H1 (cell line): ENCODE results near the gene CABP1. TPM values are rescaled to one million over a fixed set of nuclear protein-coding genes. Genes with fewer than 3 reads are reported as not detected.

Source experiments
- CEBPB ChIP-seq: IDR thresholded peaks from 2 replicates; pipeline ENCODE4 v1.6.1; 2012; ENCODE audit warnings: low read depth, low read length
- CREB1 ChIP-seq: IDR thresholded peaks from 2 replicates; pipeline ENCODE4 v1.6.1; 2012; ENCODE audit warnings: inconsistent platforms
- CTCF ChIP-seq, 3 experiments: IDR thresholded peaks; 1 replicate in 2 of 3; 2 replicates in 1 of 3; pipeline versions ENCODE4 v1.5.1 to v1.6.1; 2011; ENCODE audit warnings: low read length in 3 of 3, mild to moderate bottlenecking in 3 of 3, inconsistent platforms in 2 of 3, low read depth in 1 of 3, moderate library complexity in 1 of 3; ENCODE audit not compliant: insufficient read depth in 1 of 3; ENCODE audit errors: control extremely low read depth in 1 of 3
- E2F6 ChIP-seq: IDR thresholded peaks from 2 replicates; pipeline ENCODE4 v1.6.1; 2012; ENCODE audit warnings: inconsistent platforms
- EZH2 ChIP-seq: fragments of 200-600 bp; sonication (generic); IDR thresholded peaks from 2 replicates; pipeline ENCODE4 v1.7.1; 2012; ENCODE audit warnings: low read depth, mild to moderate bottlenecking, moderate library complexity, low read length, inconsistent platforms; ENCODE audit not compliant: severe bottlenecking
- HDAC2 ChIP-seq, 2 experiments: fragments of 300-600 bp in 1 of 2; sonication (generic) in 1 of 2; IDR thresholded peaks; 2 replicates each; pipeline ENCODE4 v1.6.1; 2011 to 2012; ENCODE audit warnings: low read depth in 2 of 2, low read length in 2 of 2, mild to moderate bottlenecking in 2 of 2, moderate library complexity in 2 of 2, borderline replicate concordance in 1 of 2, inconsistent platforms in 1 of 2
- KDM4A ChIP-seq: IDR thresholded peaks from one replicate; pipeline ENCODE4 v1.7.1; 2012; ENCODE audit warnings: low read depth, mild to moderate bottlenecking, moderate library complexity, low read length, inconsistent platforms; ENCODE audit not compliant: severe bottlenecking
- MAX ChIP-seq: IDR thresholded peaks from 2 replicates; pipeline ENCODE4 v1.6.1; 2012; ENCODE audit warnings: inconsistent platforms
- NRF1 ChIP-seq: IDR thresholded peaks from 2 replicates; pipeline ENCODE4 v1.6.1; 2011; ENCODE audit warnings: mild to moderate bottlenecking, low read depth, low read length, improper control_type of control experiment
- RAD21 ChIP-seq, 2 experiments: IDR thresholded peaks in 1 of 2; conservative IDR thresholded peaks in 1 of 2; 2 replicates each; pipeline ENCODE4 v1.6.1; 2011; ENCODE audit warnings: low read depth in 2 of 2, low read length in 2 of 2, improper control_type of control experiment in 1 of 2, inconsistent platforms in 1 of 2, mild to moderate bottlenecking in 1 of 2, moderate library complexity in 1 of 2
- SAP30 ChIP-seq: fragments of 300-600 bp; sonication (generic); IDR thresholded peaks from 2 replicates; pipeline ENCODE4 v1.7.1; 2012; ENCODE audit warnings: low read length, moderate library complexity, mild to moderate bottlenecking, inconsistent platforms; ENCODE audit not compliant: insufficient read depth, insufficient replicate concordance
- SIRT6 ChIP-seq: IDR thresholded peaks from one replicate; pipeline ENCODE4 v1.7.1; 2012; ENCODE audit warnings: low read length, inconsistent platforms
- SP1 ChIP-seq: IDR thresholded peaks from 2 replicates; pipeline ENCODE4 v1.6.1; 2011; ENCODE audit warnings: low read depth, low read length
- SRF ChIP-seq: IDR thresholded peaks from 2 replicates; pipeline ENCODE4 v1.6.1; 2011; ENCODE audit warnings: mild to moderate bottlenecking, low read depth, low read length, moderate library complexity
- TAF1 ChIP-seq: IDR thresholded peaks from 2 replicates; pipeline ENCODE4 v1.6.1; 2011; ENCODE audit warnings: mild to moderate bottlenecking, low read depth, low read length
- TAF7 ChIP-seq: optimal IDR thresholded peaks from 2 replicates; pipeline ENCODE3; 2011; ENCODE audit warnings: low read depth, mild to moderate bottlenecking, inconsistent platforms, low read length, moderate library complexity, borderline replicate concordance
- polyA plus RNA-seq, 7 experiments: library from polyadenylated mRNA; depleted of rRNA in 3 of 7; stranded (reverse) in 5 of 7; unstranded in 2 of 7; fragments of >200 nt in 5 of 7; fragments of 200-250 nt in 2 of 7; gene quantifications; 1 replicate in 5 of 7; 2 replicates in 1 of 7; 4 replicates in 1 of 7; pipeline versions ENCODE4 v1.2.1 to v1.2.3, GENCODE V29; 2011 to 2013; ENCODE audit warnings: missing spikeins in 2 of 7, mixed read lengths in 2 of 7
- total RNA-seq: library from RNA; stranded (reverse); fragmentation: NEBNext Ultra II Directional; extraction: Animal tissue kit (Norgen Biotek cat#: 25700); gene quantifications from 2 replicates; pipeline ENCODE4 v1.2.1, GENCODE V29; 2021

CABP1 gene
- total and polyA plus RNA-seq, 2 of the 8 experiments (the other 6 are each of a cell fraction or from before 2014, with no cell fraction given): 3.9 to 7.4 TPM

GRCh38 chr12:120639771-120640721 is at the start of gene CABP1 (continued):
- TF ChIP-seq SIRT6: no peak
- TF ChIP-seq MAX: peak; percentile 90
- TF ChIP-seq SRF: no peak
- TF ChIP-seq EZH2: no peak
- peak; percentile 47 for TF ChIP-seq TAF7
- peak in 1 of 2 experiments; percentile 38; a peak in 2 of 4 replicates for TF ChIP-seq RAD21 (IDR thresholded peaks at IDR 0.05 in 1 of 2, conservative IDR thresholded peaks at IDR 0.05 in 1 of 2; ENCODE audit: low read depth in 2 of 2, low read length in 2 of 2)
- peak; percentile 5; the same call in 1 of the 2 replicates for TF ChIP-seq CREB1
- TF ChIP-seq E2F6: peak; percentile 46; the same call in 1 of the 2 replicates
- no peak for TF ChIP-seq NRF1
- TF ChIP-seq TAF1: no peak
- peak; percentile 31 for TF ChIP-seq KDM4A
- peak; percentile 21; the same call in 1 of the 2 replicates for TF ChIP-seq SP1
- TF ChIP-seq SAP30: peak; percentile 91
- 0 out of 4 replicates have a peak, but pooled peaks of 1 of the 2 experiments have one; percentile 41 for TF ChIP-seq HDAC2 (IDR thresholded peaks at IDR 0.05; ENCODE audit: borderline replicate concordance in 1 of 2, low read depth in 2 of 2, low read length in 2 of 2)
- peak; percentile 34 to 56 (median 50) for TF ChIP-seq CTCF (IDR thresholded peaks at IDR 0.05; ENCODE audit: control extremely low read depth in 1 of 3, insufficient read depth in 1 of 3, low read depth in 1 of 3, low read length in 3 of 3)
- TF ChIP-seq CEBPB: no peak
